HepG2 (cell line): Measurements from ENCODE around the gene GRAP. TPM values are rescaled to one million over a fixed set of nuclear protein-coding genes. Genes with fewer than 3 reads are reported as not detected.

Experiments used
- HOXA7 ChIP-seq: sonication (generic); formaldehyde crosslinking; IDR thresholded peaks from 2 replicates; pipeline ENCODE4 v1.8.1; 2022; ENCODE audit warnings: mild to moderate bottlenecking, missing genetic modification reagents, moderate library complexity
- IRX3 ChIP-seq: sonication (generic); formaldehyde crosslinking; IDR thresholded peaks from 2 replicates; pipeline ENCODE4 v1.8.1; 2023; ENCODE audit warnings: mild to moderate bottlenecking, low read depth, missing genetic modification reagents, borderline replicate concordance
- ISL2 ChIP-seq: sonication (generic); formaldehyde crosslinking; IDR thresholded peaks from 2 replicates; pipeline ENCODE4 v1.5.0; 2020; ENCODE audit warnings: missing genetic modification reagents
- MAF1 ChIP-seq: sonication (generic); formaldehyde crosslinking; IDR thresholded peaks from 2 replicates; pipeline ENCODE4 v1.5.0; 2020; ENCODE audit warnings: missing genetic modification reagents, borderline replicate concordance
- MAFF ChIP-seq: IDR thresholded peaks from 2 replicates; pipeline ENCODE4 v1.6.1; 2011; ENCODE audit warnings: low read depth, low read length, improper control_type of control experiment
- NPAS2 ChIP-seq: sonication (generic); formaldehyde crosslinking; IDR thresholded peaks from 2 replicates; pipeline ENCODE4 v1.8.0; 2022; ENCODE audit warnings: mild to moderate bottlenecking, missing genetic modification reagents, borderline replicate concordance
- NR1H2 ChIP-seq: sonication (generic); formaldehyde crosslinking; IDR thresholded peaks from 2 replicates; pipeline ENCODE4 v1.8.1; 2022; ENCODE audit warnings: low read depth, missing genetic modification reagents, borderline replicate concordance
- RBFOX2 ChIP-seq: fragments of 200-400 bp; formaldehyde crosslinking; IDR thresholded peaks from 2 replicates; pipeline ENCODE4 v1.6.1; 2017; ENCODE audit warnings: low read depth, mild to moderate bottlenecking, low read length
- RBM39 ChIP-seq: fragments of 200-400 bp; formaldehyde crosslinking; IDR thresholded peaks from one replicate; pipeline ENCODE4 v1.6.1; 2018; ENCODE audit warnings: antibody characterized with exemption, mild to moderate bottlenecking, low read depth, low read length; ENCODE audit not compliant: poor library complexity, severe bottlenecking
- SCMH1 ChIP-seq: sonication (generic); formaldehyde crosslinking; IDR thresholded peaks from 2 replicates; pipeline ENCODE4 v1.9.0; 2021; ENCODE audit warnings: missing genetic modification reagents, mild to moderate bottlenecking, borderline replicate concordance
- SOX13 ChIP-seq, 3 experiments: fragments of 450-650 bp in 1 of 3; sonication (generic) in 1 of 3; formaldehyde crosslinking in 1 of 3; IDR thresholded peaks in 2 of 3; conservative IDR thresholded peaks in 1 of 3; 2 replicates each; pipeline versions ENCODE4 v1.5.0 to v1.6.1; 2016 to 2020; ENCODE audit warnings: antibody characterized with exemption in 1 of 3, mild to moderate bottlenecking in 1 of 3, missing compliant biosample characterization in 1 of 3, missing genetic modification reagents in 1 of 3, moderate library complexity in 1 of 3
- TFDP1 ChIP-seq: IDR thresholded peaks from 2 replicates; pipeline ENCODE4 v1.6.1; 2016; ENCODE audit warnings: missing compliant biosample characterization, missing genetic modification reagents, borderline replicate concordance
- THAP8 ChIP-seq: sonication (generic); formaldehyde crosslinking; IDR thresholded peaks from 2 replicates; pipeline ENCODE4 v1.5.1; 2020; ENCODE audit warnings: missing genetic modification reagents, mild to moderate bottlenecking, borderline replicate concordance
- ZBTB33 ChIP-seq: sonication (generic); formaldehyde crosslinking; IDR thresholded peaks from 2 replicates; pipeline ENCODE4 v1.4.0; 2020; ENCODE audit warnings: missing genetic modification reagents
- ZMYM2 ChIP-seq: sonication (generic); formaldehyde crosslinking; IDR thresholded peaks from 2 replicates; pipeline ENCODE4 v1.8.0; 2022; ENCODE audit warnings: mild to moderate bottlenecking, missing genetic modification reagents
- ZNF382 ChIP-seq: sonication (generic); formaldehyde crosslinking; IDR thresholded peaks from 2 replicates; pipeline ENCODE4 v1.5.0; 2020; ENCODE audit warnings: missing genetic modification reagents, mild to moderate bottlenecking, borderline replicate concordance
- ZNF549 ChIP-seq: sonication (generic); formaldehyde crosslinking; IDR thresholded peaks from 2 replicates; pipeline ENCODE4 v1.5.0; 2020; ENCODE audit warnings: missing genetic modification reagents
- ZNF558 ChIP-seq: sonication (generic); formaldehyde crosslinking; IDR thresholded peaks from 2 replicates; pipeline ENCODE4 v1.9.0; 2022; ENCODE audit warnings: mild to moderate bottlenecking, missing genetic modification reagents, borderline replicate concordance
- ZNF687 ChIP-seq: sonication (generic); formaldehyde crosslinking; IDR thresholded peaks from 2 replicates; pipeline ENCODE4 v1.5.1; 2020; ENCODE audit warnings: mild to moderate bottlenecking, missing genetic modification reagents, moderate library complexity
- polyA plus RNA-seq, 8 experiments: library from polyadenylated mRNA; depleted of rRNA in 3 of 8; stranded (reverse) in 7 of 8; unstranded in 1 of 8; fragments of >200 nt; fragmentation: Illumina TruSeq in 4 of 8; extraction: Trizol in 4 of 8; gene quantifications; 2 replicates each; pipeline versions ENCODE4 v1.2.1 to v1.2.3, GENCODE V29; 2011 to 2016; ENCODE audit warnings: low read depth in 4 of 8, missing spikeins in 1 of 8, mixed read lengths in 1 of 8; ENCODE audit not compliant: insufficient read depth in 1 of 8
- total RNA-seq, 5 experiments: library from RNA; depleted of rRNA; stranded (reverse); fragments of >200 nt; fragmentation: Illumina TruSeq; extraction: Trizol; gene quantifications; 2 replicates each; pipeline ENCODE4 v1.2.3, GENCODE V29; 2016; ENCODE audit warnings: low read depth in 1 of 5

GRAP gene
- total and polyA plus RNA-seq, 2 of the 13 experiments (the other 11 are each of a cell fraction or from before 2014, with no cell fraction given): 0.77 to 1.7 TPM

- TF ChIP-seq THAP8 (CRISPR knock-in tag) (no peak), ZNF549 (no peak), MAF1 (no peak), TFDP1 (no peak), IRX3 (CRISPR knock-in tag) (no peak), MAFF (peak; percentile 49; the same call in 1 of the 2 replicates), NR1H2 (no peak), NPAS2 (no peak), SOX13 (IDR thresholded peaks at IDR 0.05) (no peak), SOX13 (CRISPR knock-in tag; conservative IDR thresholded peaks at IDR 0.05 in 1 of 2, IDR thresholded peaks at IDR 0.05 in 1 of 2) (no peak), RBM39 (peak; percentile 26), HOXA7 (CRISPR knock-in tag) (no peak), RBFOX2 (0 out of 2 replicates have a peak, but pooled peaks have one; percentile 30), ZBTB33 (CRISPR knock-in tag) (0 out of 2 replicates have a peak, but pooled peaks have one; percentile 37), ZNF382 (no peak), ZNF558 (CRISPR knock-in tag) (no peak), ZMYM2 (CRISPR knock-in tag) (no peak), SCMH1 (CRISPR knock-in tag) (no peak), ZNF687 (peak; percentile 27), ISL2 (CRISPR knock-in tag) (no peak)
These were observed 46.0 kb downstream of the GRAP start (continued) for GRCh38 chr17:19000531-19001325.
